Neural cell (in vitro differentiated cells): Measurements from ENCODE around the gene USP32. TPM values are rescaled to one million over a fixed set of nuclear protein-coding genes. Genes with fewer than 3 reads are reported as not detected.

Source experiments
- H2AFZ ChIP-seq: fragments of 200-600, 300-800 bp; sonication (generic), shearing (Covaris generic); 2 replicates; pipeline ENCODE4 v1.6.0; 2014; ENCODE audit warnings: low read depth, mild to moderate bottlenecking, antibody characterized with exemption, low read length, moderate library complexity
- H3F3A ChIP-seq: fragments of 200-600 bp; shearing (Covaris generic); 2 replicates; pipeline ENCODE4 v1.6.1; 2016; ENCODE audit warnings: mild to moderate bottlenecking, moderate library complexity, mixed read lengths, antibody characterized with exemption, low read length; ENCODE audit not compliant: insufficient read depth, poor library complexity, severe bottlenecking
- H3K27ac ChIP-seq: fragments of 200-600, 300-800 bp; sonication (generic), shearing (Covaris generic); 2 replicates; pipeline ENCODE4 v1.5.1; 2014; ENCODE audit warnings: mild to moderate bottlenecking, low read length, moderate library complexity
- H3K27me3 ChIP-seq: fragments of 300-800, 200-600 bp; sonication (generic), shearing (Covaris generic); 2 replicates; pipeline ENCODE4 v1.6.0; 2014; ENCODE audit warnings: mild to moderate bottlenecking, low read depth, low read length, moderate library complexity; ENCODE audit not compliant: insufficient read depth
- H3K36me3 ChIP-seq: fragments of 300-800, 200-600 bp; sonication (generic), shearing (Covaris generic); 2 replicates; pipeline ENCODE4 v1.5.1; 2014; ENCODE audit warnings: mild to moderate bottlenecking, antibody characterized with exemption, low read length, moderate library complexity; ENCODE audit not compliant: insufficient read depth
- H3K4me2 ChIP-seq: fragments of 300-800, 200-600 bp; sonication (generic), shearing (Covaris generic); 2 replicates; pipeline ENCODE4 v1.6.0; 2014; ENCODE audit warnings: mild to moderate bottlenecking, low read length
- H3K4me3 ChIP-seq: fragments of 300-800, 200-600 bp; sonication (generic), shearing (Covaris generic); 2 replicates; pipeline ENCODE4 v1.5.1; 2014; ENCODE audit warnings: mild to moderate bottlenecking, low read length, moderate library complexity
- H3K79me2 ChIP-seq: fragments of 200-600 bp; shearing (Covaris generic); replicated peaks from 2 replicates; pipeline ENCODE4 v1.6.0; 2014; ENCODE audit warnings: mild to moderate bottlenecking, low read length, moderate library complexity; ENCODE audit not compliant: insufficient read depth
- H3K9ac ChIP-seq: fragments of 300-800, 200-600 bp; sonication (generic), shearing (Covaris generic); 2 replicates; pipeline ENCODE4 v1.6.1; 2016; ENCODE audit warnings: mild to moderate bottlenecking, low read length, mixed read lengths
- H3K9me2 ChIP-seq: fragments of 200-600 bp; shearing (Covaris generic); 2 replicates; pipeline ENCODE4 v1.6.1; 2016; ENCODE audit warnings: mild to moderate bottlenecking, low read length, mixed read lengths; ENCODE audit not compliant: insufficient read depth
- H3K9me3 ChIP-seq: fragments of 200-600, 300-800 bp; sonication (generic), shearing (Covaris generic); 2 replicates; pipeline ENCODE4 v1.6.1; 2016; ENCODE audit warnings: mild to moderate bottlenecking, mixed run types, low read length, moderate library complexity, mixed read lengths
- H4K20me1 ChIP-seq: fragments of 200-600 bp; shearing (Covaris generic); 2 replicates; pipeline ENCODE4 v1.6.1; 2016; ENCODE audit warnings: mild to moderate bottlenecking, mixed run types; ENCODE audit not compliant: insufficient read depth
- CTCF ChIP-seq: fragments of 450-650 bp; IDR thresholded peaks from 2 replicates; pipeline ENCODE4 v1.5.1; 2014; ENCODE audit warnings: antibody characterized with exemption, mild to moderate bottlenecking, moderate library complexity; ENCODE audit not compliant: poor library complexity, severe bottlenecking
- EP300 ChIP-seq: fragments of 450-650 bp; conservative IDR thresholded peaks from 2 replicates; pipeline ENCODE4 v1.6.1; 2014; ENCODE audit warnings: antibody characterized with exemption, mild to moderate bottlenecking, moderate library complexity; ENCODE audit not compliant: poor library complexity, severe bottlenecking
- EZH2 ChIP-seq: fragments of 200-600, 300-800 bp; shearing (Covaris generic), sonication (generic); IDR thresholded peaks from 2 replicates; pipeline ENCODE4 v1.6.1; 2014; ENCODE audit warnings: antibody characterized with exemption, low read length, borderline replicate concordance, mild to moderate bottlenecking; ENCODE audit not compliant: insufficient read depth, poor library complexity, severe bottlenecking
- MXI1 ChIP-seq: fragments of 450-650 bp; conservative IDR thresholded peaks from 2 replicates; pipeline ENCODE4 v1.6.1; 2014; ENCODE audit warnings: antibody characterized with exemption, mild to moderate bottlenecking; ENCODE audit not compliant: poor library complexity, severe bottlenecking
- POLR2AphosphoS5 ChIP-seq: IDR thresholded peaks from 2 replicates; pipeline ENCODE4 v1.6.1; 2012
- RAD21 ChIP-seq: fragments of 450-650 bp; conservative IDR thresholded peaks from 2 replicates; pipeline ENCODE4 v1.6.1; 2014; ENCODE audit warnings: antibody characterized with exemption, mild to moderate bottlenecking, moderate library complexity
- SMC3 ChIP-seq: fragments of 450-650 bp; conservative IDR thresholded peaks from 2 replicates; pipeline ENCODE4 v1.6.1; 2014; ENCODE audit warnings: antibody characterized with exemption, mild to moderate bottlenecking, moderate library complexity; ENCODE audit not compliant: poor library complexity
- TAF1 ChIP-seq: IDR thresholded peaks from 2 replicates; pipeline ENCODE4 v1.6.1; 2012; ENCODE audit warnings: low read depth
- polyA plus RNA-seq: library from polyadenylated mRNA; depleted of rRNA; stranded (reverse); fragments of >200 nt; gene quantifications from 2 replicates; pipeline ENCODE4 v1.2.3, GENCODE V29; 2014
- TF ChIP-seq, protein P1 (sequence below): IDR thresholded peaks from 2 replicates; pipeline ENCODE4 v1.6.1; 2012; ENCODE audit warnings: borderline replicate concordance

USP32 gene
- polyA plus RNA-seq, 1 donor from 2014 or later = 25.7 TPM

DNA sequence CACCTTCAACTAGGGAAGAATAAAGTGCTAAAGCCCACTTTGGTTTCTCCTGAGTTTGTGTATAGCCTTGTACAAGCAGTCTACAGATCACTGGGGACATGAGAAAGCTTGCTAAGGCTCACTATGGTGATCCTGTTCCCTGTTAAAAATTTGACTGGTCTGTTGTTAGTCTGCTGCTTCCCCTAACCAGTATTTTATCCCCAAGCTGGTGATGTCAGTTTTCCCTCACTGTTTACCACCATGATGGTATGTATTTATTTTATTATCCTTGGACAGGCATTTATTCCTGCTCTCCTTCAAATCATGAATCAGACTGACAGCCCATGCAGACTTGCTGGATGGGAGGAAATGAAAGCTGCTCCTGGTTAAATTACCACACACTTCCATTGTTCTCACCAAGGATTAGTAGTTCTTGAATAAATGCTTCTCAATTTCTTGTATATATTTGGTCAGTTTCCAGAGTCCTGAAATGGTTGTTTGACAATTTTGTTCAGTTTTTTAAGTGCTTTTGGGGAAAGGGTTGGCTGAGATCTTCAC, 142.6 kb downstream of the USP32 start:
- TF ChIP-seq CTCF (no peak), EZH2 (no peak), SMC3 (no peak), EP300 (no peak), TAF1 (no peak), POLR2AphosphoS5 (no peak), MXI1 (no peak), RAD21 (no peak)
- TF ChIP-seq, protein P1, sequence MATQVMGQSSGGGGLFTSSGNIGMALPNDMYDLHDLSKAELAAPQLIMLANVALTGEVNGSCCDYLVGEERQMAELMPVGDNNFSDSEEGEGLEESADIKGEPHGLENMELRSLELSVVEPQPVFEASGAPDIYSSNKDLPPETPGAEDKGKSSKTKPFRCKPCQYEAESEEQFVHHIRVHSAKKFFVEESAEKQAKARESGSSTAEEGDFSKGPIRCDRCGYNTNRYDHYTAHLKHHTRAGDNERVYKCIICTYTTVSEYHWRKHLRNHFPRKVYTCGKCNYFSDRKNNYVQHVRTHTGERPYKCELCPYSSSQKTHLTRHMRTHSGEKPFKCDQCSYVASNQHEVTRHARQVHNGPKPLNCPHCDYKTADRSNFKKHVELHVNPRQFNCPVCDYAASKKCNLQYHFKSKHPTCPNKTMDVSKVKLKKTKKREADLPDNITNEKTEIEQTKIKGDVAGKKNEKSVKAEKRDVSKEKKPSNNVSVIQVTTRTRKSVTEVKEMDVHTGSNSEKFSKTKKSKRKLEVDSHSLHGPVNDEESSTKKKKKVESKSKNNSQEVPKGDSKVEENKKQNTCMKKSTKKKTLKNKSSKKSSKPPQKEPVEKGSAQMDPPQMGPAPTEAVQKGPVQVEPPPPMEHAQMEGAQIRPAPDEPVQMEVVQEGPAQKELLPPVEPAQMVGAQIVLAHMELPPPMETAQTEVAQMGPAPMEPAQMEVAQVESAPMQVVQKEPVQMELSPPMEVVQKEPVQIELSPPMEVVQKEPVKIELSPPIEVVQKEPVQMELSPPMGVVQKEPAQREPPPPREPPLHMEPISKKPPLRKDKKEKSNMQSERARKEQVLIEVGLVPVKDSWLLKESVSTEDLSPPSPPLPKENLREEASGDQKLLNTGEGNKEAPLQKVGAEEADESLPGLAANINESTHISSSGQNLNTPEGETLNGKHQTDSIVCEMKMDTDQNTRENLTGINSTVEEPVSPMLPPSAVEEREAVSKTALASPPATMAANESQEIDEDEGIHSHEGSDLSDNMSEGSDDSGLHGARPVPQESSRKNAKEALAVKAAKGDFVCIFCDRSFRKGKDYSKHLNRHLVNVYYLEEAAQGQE = no peak

DNA sequence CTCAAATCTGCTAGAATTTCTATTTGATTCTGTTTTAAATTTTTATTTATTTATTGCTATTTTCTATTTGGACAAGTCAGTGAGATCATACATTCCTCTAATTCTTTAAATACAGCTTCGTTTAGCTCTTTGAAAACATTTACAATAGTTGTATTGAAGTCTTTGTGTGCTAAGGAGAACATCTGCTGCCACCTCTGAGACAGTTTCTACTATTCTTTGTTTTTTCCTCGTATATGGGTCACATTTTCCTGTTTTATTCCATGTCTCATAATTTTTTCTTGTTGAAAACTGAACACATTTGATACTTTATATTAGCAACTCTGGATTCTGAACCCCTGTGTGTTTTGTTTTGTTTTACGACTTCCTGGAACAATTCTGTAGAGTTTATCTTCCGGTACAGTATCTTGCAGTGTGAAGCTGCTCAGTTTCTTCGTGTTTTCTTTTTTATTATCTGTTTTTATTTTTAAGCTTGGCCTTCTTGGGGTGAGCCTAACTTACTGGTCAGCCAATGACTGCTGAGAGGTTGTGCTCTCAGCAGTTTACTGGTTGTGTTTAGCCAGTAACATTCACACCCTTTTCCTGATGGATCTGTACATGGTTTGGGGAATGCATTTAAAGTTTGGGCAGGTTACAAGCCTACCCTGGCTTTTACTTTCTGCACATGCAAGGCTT, 143.2 kb downstream of the USP32 start:
- H3K36me3 ChIP-seq = peaks cover 3% of the 10 kb centered on the region
- no peak overlapping the region for H2AFZ ChIP-seq
- H3K9me2 ChIP-seq = no peaks in the 10 kb centered on the region
- no peak overlapping the region for H3K4me2 ChIP-seq
- H3K27me3 ChIP-seq = no peaks in the 10 kb centered on the region
- no peaks in the 10 kb centered on the region for H3F3A ChIP-seq
- H3K27ac ChIP-seq = no peak overlapping the region
- H3K9me3 ChIP-seq = no peaks in the 10 kb centered on the region
- H3K4me3 ChIP-seq = no peak overlapping the region
- H3K79me2 ChIP-seq = no peaks in the 10 kb centered on the region
- no peak overlapping the region for H3K9ac ChIP-seq
- no peak for TF ChIP-seq CTCF
- no peak for TF ChIP-seq MXI1
- TF ChIP-seq, protein P1 = no peak
- TF ChIP-seq EZH2 = no peak
- no peak for TF ChIP-seq RAD21
- no peaks in the 10 kb centered on the region for H4K20me1 ChIP-seq

More for the DNA sequence above, 142.6 kb downstream of the USP32 start:
- Histone ChIP-seq H2AFZ (no peak overlapping the region), H3F3A (no peaks in the 10 kb centered on the region), H4K20me1 (no peaks in the 10 kb centered on the region), H3K4me3 (no peak overlapping the region), H3K36me3 (peaks cover 3% of the 10 kb centered on the region), H3K9ac (no peak overlapping the region), H3K27me3 (no peaks in the 10 kb centered on the region), H3K9me2 (no peaks in the 10 kb centered on the region), H3K9me3 (no peaks in the 10 kb centered on the region), H3K4me2 (no peak overlapping the region), H3K27ac (no peak overlapping the region), H3K79me2 (no peaks in the 10 kb centered on the region)
